KG1 (cell line): Measurements from ENCODE around the gene PCSK5.
"Not testable (repeated sequence)": the region's sequence is repeated elsewhere in the genome, so short reads cannot be mapped to it uniquely, and the experiment has no call there.

Experiments used
- DNase-seq: peaks from one replicate; lab custom pipeline; 2025; lab: John Stamatoyannopoulos, UW

Gene PCSK5

DNA sequence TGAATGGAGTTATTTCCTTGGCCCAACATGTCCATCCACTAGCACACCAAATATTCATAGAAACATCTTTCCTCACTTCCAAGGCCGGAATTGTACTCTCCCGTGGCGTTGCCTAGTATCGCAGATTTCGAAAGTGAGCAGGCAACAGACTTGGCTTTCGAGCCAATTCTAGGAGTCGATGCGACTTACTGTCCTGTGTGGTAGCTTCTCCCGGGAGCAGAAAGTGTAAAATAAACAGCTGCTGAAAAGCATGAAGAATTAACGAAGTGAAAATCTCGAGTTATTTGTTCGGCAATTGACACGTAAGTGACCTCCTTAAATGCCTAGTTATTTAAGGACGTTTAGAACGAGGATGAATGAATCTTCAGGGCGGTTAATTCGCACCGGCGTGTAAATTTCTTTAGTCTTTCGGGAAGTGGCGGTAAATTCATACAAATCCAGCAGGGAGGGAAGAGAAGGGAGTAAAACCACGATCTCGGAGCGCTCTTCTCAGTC lies 449 bp upstream of the PCSK5 start:
- DNase-seq = peak; percentile 10

DNA sequence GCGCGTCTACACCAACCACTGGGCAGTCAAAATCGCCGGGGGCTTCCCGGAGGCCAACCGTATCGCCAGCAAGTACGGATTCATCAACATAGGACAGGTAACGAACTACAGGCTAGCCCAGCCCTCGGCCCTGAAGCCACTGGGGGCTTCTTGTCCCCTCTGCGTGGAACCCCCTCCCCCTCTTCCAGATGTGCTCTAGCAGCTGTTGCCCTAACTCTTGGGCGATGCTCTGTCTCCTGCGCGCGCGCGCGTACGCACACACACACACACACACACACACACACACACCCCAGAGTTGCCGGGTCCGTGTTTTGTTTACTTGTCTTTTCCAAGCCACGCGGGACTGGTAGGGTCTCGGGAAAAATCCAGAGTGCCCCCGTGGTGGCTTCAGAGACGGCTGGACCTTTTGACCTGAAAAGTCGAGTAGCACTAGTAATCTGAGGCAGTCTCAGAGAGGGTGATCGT lies 836 bp downstream of the PCSK5 start:
- no peak for DNase-seq

DNA sequence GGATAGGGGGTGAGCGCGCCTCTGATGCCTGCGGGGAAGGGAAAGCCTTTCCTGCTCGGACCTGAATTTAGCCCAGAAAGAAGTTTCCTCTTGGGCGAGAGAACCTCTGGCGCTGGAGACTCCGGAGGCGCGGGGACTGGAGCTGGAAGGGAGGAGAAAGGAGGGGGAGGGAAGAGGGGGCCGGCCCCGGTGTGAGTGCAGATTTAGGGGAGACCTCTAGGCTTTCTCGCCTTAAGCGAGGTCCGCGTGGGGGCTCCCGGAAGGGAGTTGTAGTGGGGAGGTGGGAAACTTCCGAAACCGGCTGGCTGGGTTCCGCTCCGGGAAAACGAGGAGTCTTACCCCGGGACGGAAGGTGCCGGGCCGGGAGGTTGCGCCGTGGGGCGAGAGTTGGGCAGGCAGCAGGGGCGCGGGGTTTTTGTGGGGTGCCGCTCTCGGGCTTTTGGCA lies 1.3 kb downstream of the PCSK5 start:
- no peak for DNase-seq

DNA sequence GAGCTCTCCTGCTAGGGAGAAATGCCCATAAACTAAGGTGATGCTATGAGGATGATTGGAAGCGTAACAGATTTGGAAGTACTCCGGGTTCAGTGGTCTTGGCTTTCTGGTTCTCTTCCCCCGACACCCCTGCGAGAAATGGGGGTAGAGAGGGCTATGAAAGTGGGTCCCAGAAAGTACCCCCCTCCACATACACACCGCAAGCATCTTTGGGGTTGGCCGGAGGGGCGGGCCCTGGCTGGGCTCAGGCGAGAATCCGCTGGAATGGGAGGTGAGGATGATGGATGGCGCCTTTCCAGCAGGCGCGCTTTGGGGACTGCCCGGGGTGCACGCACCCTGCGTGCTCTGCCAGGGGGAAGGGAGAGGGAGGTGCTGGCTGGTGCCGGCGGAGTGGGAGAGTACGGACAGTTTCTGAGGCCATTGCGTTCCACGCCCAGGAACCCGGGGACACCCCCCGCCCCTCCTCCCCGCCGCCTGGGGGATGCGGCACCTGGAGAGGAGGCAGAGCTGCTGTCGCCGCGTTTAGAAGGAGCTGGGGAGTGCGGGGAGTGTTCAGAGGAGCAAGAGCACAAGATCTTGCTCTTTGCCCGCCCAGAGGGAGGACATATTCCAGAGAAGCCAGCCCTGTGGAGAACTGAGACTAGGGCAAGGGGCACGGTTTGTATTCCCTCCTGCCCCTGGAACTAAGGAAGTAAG lies 1.9 kb downstream of the PCSK5 start:
- DNase-seq = no peak

DNA sequence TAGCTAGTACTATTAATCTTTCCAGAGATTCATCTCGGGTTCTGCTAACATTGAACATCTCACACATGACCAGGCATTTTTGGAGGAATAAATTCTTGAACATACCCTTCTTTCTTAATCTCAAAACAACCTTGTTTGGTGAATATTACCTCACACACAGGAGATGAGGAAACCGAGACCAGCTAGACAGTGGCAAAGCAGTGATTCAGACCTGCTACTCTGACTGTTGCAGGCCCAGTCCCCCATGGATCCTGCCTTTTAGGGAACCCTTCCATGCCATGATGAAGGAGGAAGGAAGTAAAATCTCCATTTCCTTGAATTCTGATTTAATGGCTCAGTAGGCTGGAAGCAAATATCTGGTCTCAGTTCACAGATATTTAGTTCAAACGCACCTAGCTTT lies 2.6 kb downstream of the PCSK5 start:
- no peak for DNase-seq

DNA sequence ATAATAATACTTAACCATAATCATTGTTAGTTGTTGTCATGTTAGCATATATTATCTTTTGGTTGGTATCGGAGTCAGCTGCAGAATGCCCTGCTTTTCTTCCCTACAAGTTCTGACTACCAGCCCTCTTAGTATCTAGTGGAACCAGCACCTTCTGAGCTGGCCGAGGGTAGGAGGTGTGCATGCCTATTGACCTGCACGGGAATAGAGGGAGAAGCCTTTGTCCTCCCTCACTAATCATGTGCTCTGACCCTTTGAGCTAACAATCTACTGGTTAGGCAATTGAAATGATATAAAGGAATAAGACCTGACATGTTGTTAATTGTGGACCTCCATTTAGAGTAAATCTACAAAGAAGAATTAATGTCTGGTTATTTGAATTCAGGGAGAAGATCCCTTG lies 4.1 kb downstream of the PCSK5 start:
- DNase-seq = no peak

DNA sequence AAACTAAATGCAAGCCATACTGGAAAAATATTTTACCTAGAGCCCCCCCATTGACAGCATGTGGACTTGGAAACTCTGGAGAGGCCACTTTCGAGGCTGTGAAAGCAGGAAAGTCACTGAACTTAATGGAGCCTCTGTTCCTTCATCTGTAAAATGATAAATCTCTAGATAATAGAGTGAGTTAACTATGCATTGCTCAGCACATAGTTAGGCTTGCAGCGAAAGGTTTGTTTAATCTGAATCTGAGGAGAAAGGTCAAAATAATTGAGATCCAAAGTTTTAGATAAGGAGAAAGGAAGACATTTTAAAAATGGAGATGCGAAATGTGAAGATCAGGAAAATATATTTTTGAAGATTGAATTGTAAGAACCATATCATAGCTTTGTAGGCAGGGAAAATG lies 4.6 kb downstream of the PCSK5 start:
- DNase-seq = no peak

DNA sequence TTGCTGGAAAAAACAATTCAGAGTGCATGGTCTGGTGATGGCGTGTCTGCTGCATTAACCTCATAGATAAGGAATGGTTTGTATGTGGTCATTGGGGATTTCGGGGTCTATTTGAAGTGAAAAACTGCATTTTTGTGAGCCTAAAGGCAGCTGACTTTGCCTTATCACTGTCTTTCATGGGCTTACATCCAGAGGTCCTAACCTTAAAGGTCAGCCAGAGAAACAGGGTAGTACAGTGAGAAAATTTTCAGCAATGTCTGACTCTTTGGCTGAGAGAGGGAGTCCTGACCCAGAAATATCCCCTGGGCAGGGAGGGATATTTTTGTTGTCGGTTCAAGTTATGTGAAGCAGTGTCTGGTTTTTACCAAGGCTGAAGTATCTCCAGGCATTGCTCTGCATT lies 5.7 kb downstream of the PCSK5 start:
- no peak for DNase-seq

DNA sequence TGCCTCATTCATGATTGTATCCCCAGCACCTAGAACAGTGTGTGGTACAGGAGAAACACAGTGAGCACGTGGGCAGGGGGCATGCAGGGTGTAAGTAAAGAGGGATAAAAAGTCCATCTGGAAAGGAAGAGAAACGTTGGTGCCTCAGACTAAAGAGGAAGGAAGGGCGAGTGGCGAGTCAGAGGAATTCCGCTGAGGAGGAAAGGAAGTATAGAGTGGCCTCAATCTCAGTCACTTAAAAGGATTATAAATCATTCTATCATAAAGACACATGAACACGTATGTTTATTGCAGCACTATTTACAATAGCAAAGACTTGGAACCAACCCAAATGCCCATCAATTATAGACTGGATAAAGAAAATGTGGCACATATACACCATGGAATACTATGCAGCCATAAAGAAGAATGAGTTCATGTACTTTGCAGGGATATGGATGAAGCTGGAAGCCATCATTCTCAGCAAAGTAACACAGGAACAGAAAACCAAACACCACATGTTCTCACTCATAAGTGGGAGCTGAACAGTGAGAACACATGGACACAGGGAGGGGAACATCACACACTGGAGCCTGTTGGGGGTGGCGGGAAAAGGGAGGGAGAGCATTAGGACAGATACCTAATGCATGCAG lies 10.5 kb downstream of the PCSK5 start:
- DNase-seq = not testable (repeated sequence)

DNA sequence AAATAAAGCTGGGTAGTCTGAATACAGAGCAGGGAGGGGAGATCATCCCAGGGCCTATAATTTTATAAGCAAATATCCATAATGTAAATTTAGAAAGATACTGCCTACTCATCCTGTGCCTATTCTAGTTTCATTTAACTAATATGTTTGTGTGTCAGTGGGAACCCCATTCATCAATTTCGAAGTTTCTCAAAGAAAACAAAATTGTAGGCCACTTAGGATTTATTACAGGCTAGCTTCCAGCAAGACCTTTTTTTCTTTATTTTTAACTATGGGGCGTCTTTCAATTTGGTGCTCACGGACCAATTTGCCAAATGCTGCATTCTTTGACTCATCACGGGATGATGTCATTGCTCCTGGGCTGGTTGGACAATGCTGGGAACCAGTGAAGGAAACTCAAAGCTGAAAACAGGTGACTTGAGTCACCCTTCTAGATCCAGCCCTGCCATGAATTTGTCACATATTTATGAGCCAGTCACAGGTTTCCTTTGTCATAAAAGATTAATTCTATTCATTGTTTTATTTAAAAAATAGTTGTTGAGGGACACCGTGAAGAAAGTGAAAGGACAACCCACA lies 13.4 kb downstream of the PCSK5 start:
- no peak for DNase-seq

DNA sequence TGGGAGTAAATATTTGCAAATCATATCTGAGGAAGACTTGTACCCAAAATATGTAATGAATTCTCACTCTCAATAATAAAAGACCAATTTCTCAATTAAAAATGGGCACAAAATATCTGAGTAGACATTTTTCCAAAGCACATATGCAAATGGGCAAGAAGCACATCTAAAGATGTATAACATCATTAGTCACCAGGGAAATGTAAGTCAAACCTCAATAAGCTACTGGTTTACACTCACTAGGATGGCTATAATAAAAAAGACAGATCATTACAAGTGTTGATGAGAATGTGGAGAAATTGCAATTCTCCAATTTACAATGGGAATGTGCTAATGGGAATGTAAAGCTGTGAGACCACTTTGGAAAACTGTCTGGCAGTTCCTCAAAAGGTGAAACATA lies 13.9 kb downstream of the PCSK5 start:
- no peak for DNase-seq

DNA sequence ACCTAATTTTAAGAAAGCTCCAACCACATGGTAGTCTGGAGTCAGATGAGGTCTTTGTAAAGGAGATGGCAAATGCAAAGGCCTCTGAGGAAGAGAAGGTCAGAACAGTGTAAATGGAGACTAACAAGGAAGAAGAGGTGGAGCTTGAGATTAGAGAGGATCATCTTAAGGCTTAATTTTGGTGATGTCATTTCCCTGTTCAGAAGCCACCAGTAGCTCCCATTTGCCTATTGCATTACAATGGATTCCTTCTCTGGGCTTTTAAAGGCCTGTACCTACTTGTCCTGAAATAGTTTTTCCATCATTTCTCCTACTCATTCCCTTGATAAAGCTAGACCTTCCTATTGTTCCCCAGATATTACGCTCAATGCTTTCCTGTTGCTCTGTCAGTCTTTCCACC lies 16.1 kb downstream of the PCSK5 start:
- no peak for DNase-seq

DNA sequence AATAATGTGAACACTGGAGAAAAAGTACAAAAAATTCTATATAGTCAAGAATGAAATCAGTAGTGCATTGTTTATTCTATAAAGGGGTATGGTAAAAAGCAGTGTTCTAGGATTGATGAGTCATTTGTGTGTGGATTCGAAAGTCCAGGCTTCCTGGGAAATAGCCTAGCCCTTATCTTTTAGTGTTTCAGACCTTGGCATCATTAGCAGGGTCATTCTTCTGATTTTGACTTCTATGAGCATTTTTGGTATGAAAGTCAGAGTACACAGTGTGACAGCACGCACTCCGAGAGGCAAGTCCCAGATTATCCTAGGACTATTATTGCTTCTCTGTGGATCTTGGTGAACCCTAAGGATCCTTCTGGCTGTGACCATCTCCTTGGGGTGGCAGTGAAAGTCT lies 16.9 kb downstream of the PCSK5 start:
- no peak for DNase-seq

DNA sequence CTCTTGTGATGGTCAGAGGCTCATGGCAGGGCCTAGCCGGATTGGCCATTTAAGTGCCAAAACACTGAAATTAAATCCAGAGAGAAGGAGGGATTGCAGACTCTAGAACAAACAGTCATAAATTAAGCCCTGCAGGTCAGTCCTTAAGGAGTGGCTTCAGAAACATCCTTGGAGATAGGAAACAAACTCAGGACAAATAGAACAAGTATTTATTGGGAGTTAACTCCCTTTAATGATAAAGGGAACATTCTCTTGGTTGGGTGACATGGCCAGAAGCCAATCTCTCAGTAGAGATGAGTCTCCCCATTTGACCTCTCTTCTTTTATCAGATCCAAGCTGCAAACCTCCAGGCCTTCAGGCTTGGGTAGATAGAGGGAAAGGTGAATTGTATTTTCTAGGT lies 17.4 kb downstream of the PCSK5 start:
- no peak for DNase-seq

DNA sequence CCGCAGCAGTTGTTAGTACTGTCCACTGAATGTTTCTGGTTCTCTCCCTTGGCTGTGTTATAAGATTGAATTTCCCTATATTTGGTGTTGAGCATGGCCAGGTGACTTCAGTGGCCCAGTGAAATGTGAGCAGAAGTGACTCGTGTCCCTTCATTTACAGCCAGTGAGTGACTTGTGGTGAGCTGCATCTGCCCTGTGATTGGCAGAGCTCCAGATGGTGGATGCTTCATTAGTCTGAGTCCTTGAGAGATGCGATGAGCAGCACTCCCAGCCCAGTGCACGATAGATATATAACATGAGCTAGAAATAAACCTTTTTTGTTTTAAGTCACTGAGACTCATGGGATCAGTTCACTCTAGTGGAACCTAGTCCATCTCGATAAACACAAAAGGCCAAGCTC lies 19.3 kb downstream of the PCSK5 start:
- no peak for DNase-seq

DNA sequence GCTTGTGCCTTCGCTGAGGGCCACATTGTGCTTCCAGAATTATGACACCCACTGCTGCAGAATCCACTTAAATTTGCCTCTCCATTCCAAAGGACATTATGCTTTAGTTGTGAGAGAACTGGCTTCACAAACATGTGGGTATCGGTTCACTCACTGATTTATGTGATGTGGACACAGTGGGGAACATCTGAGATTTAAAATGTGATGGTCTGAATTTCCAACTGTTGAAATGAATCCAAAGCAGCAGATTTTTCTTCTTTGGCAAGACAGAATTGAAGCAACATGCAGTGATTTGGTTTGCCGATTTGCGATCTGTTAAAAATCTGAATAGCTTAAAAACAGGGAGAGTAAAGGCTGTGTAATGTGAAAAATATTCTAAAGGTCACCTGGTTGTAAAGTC lies 20.3 kb downstream of the PCSK5 start:
- no peak for DNase-seq

DNA sequence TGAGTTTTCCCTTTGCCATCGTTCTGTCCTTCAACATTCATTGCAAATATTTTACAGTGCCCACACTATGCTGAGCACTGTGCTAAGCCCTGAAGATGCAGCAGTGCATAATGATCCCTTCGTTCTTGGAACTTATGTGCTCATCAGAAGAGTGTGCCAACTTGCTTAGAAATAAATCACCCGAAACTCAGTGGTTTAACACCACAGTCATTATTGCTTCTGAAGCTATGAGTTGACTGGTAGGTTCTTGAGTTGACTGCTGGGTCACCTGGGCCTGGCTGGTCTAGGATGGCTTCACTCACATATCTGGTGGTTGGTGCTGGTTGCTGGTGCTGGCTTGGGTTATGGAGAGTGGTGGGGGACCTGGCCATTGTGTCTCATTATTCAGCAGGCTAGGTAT lies 20.9 kb downstream of the PCSK5 start:
- DNase-seq = no peak

DNA sequence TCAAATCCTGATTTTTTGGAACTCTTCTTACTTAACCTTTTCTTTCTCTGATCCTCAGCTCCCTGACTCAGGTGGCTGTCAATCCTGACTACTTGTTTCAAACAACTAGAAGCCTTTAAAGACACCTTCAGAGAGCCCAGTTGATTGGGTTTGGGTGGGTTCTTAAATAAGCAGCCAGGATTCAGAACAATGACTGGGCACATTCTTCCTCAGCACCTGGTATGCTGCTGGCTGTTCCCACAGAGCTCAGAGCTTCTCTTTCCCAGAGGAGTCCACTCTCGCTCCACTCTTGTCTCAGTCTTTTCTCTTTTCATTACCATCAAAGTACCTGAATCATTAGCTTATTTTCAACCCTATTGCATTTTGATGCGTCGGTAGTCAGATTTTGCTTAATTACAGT lies 22.5 kb downstream of the PCSK5 start:
- DNase-seq = no peak

DNA sequence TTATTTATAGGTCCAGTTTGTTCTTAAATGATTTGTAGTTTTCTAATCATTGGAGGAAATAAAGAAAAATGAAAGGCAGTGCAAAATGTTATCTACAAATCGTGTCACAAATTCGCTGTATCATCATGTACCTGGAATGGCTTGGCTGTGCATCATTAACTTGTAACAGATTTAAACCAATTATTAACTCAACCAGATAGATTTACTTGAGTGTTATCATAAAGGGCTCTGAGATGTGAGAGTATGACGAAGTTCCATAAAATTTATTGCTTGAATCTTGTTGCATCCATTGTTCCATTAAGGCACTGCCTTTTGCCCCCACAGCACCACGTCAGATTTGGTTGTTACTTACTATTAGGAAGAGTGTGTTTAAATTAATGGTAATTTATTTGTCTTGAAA lies 23.5 kb downstream of the PCSK5 start:
- no peak for DNase-seq

DNA sequence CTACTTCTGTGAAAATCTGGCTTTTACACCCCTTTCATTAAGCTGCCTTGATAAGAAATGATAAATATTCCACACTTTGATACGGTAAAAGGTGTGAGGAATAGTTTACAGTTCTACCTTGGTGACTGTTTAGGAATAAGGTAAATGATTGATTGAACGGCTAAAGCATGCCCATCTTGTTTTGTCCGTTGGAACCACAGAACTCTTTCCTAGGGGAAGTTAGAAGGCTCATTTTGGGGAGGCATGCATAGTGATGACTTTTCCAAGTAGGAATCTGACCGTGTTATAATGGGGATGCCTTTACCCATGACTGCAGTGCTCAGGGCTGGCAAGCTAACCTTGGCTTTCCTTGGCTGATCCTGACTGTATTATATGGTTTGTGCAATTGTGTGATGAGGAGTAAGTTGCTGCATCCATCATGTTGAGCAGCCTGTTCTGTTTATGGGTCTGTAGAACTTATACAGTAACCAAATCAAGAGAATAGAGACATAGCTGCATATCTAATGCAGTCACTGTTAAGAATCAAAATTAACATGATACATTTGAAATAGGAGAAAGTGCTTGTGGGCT lies 24.5 kb downstream of the PCSK5 start:
- DNase-seq = no peak

DNA sequence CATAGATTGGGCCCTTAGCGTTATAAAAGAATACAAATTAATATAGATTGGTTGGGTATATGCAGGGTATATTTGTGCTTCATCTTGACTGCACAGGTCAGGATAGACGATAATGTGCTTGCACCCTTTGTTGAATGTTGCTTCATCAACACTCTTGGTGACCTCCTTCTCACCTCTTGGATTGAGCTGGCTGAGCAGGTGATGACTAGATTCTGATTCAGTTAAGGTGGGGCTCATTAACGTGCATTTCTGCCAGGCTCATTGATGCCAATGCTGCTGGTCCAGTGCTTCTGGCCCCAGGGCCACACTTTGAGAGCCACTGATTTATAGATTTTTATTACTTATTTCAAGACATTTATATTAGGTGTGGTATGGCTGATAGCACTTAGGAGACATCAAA lies 27.7 kb downstream of the PCSK5 start:
- no peak for DNase-seq

DNA sequence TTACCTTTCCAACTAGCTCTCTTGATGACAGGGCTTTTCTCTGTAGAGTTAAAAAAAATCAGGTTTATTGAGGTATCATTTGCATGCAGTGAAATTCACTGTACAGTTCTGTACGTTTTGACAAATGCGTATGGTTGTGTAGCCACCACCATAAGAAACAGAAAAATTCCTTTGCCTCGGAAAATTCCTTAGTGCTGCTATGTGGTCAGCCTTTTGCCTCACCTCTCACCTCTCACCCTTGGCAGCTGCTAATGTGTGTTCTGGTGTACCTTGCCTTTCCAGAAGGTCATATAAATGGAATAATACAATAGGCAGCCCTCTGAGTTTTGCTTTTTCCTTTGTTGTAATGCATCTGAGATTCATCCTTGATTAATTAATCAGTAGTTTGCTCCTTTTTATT lies 28.4 kb downstream of the PCSK5 start:
- DNase-seq = no peak
